GM20000 (cell line): ENCODE results near the gene ALG13.
"Not testable (repeated sequence)": the region's sequence is repeated elsewhere in the genome, so short reads cannot be mapped to it uniquely, and the experiment has no call there.

Source experiments
- DNase-seq: peaks from one replicate; pipeline ENCODE4 v3.0.0; 2012; ENCODE audit warnings: low spot score
- CTCF ChIP-seq: IDR thresholded peaks from 2 replicates; pipeline ENCODE4 v1.5.1; 2012; ENCODE audit warnings: mild to moderate bottlenecking, control low read depth; ENCODE audit errors: extremely low read depth, missing control alignments

Gene ALG13

GRCh38 chrX:111756486-111756885 lies 75.5 kb downstream of the ALG13 start:
- no peak for TF ChIP-seq CTCF
- DNase-seq: no peak

- no peak for TF ChIP-seq CTCF
- DNase-seq: no peak
Observed at GRCh38 chrX:111759686-111760085, 78.7 kb downstream of the ALG13 start.

- DNase-seq: no peak
- TF ChIP-seq CTCF: no peak
Observed at GRCh38 chrX:111761578-111762135, 80.7 kb downstream of the ALG13 start.

- TF ChIP-seq CTCF: no peak
- no peak for DNase-seq
Observed at GRCh38 chrX:111778591-111778990, 97.6 kb downstream of the ALG13 start.

- no peak for TF ChIP-seq CTCF
- DNase-seq: no peak
Observed at GRCh38 chrX:111779582-111779981, 98.6 kb downstream of the ALG13 start.

GRCh38 chrX:111784667-111785066 lies 103.7 kb downstream of the ALG13 start:
- TF ChIP-seq CTCF: no peak
- no peak for DNase-seq

GRCh38 chrX:111790054-111790453 lies 109.1 kb downstream of the ALG13 start:
- DNase-seq: not testable (repeated sequence)
